Bone marrow (tissue), 2 donors: ENCODE data around the gene PRICKLE2.

Source experiments
- DNase-seq, 2 donors: peaks; one replicate each; lab custom pipeline; 2025; lab: John Stamatoyannopoulos, UW

Gene PRICKLE2

DNA sequence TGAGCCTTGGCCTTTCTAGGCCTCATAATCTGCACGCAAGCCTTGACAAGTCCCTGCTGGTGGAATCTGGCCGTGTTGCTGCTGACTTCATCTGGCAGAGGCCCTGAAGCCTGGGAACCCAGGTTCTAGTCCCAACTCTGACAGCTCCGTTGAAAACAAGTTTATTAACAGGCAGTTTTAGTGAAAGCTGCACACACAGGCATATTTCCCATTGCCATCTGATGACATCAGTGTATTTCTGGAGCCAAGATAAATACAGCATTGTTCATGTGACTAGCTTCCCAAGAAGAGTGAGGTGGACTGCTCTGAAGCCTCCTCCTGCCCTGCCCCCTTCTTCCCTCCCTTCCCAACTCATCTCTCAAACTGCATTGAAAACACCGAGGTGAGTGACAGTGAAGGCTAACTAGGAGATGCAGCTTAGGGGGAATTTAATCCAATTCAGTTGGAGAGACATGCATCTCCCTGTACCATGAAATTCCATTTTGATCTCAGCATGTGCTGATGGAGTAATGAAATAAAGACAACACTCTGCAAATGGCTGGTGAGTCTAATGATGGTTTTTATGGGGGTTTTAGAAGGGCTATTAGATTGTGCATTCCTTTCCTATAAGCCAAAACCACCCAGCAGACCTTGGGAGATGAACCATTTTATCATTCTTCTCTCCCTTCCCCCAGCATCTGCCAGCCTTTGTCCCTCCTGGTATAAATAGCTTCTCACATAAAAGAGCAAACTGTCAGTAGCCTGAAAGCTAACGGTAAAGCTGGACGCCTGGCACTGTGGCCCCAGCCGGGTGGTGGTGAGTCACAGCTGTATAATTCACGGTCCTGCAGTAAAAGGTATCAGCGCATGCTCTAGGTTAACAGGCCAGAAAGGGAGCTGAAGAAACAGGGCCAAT lies 38.0 kb downstream of the PRICKLE2 start:
- no peak for DNase-seq

GRCh38 chr3:64186667-64187064 lies 38.6 kb downstream of the PRICKLE2 start:
- DNase-seq, result no peak

DNA sequence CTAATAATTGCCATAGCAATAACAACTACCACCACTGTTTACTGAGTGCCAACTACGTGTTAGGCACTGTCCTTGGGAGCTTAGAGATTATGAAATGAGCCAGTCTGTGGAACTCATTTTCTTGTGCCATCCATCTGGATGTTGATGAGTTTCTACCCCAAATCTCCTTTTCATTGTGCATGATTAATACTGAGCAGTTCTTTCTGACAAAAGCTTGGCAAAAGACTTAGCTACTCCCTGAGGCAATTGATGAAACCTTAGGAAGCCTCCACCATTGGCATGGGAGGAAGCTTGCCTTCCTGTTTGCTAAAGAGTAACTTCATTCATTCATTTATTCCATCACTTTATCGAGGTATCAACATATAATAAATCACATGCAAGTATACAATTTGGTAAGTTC lies 39.8 kb downstream of the PRICKLE2 start:
- no peak for DNase-seq

DNA sequence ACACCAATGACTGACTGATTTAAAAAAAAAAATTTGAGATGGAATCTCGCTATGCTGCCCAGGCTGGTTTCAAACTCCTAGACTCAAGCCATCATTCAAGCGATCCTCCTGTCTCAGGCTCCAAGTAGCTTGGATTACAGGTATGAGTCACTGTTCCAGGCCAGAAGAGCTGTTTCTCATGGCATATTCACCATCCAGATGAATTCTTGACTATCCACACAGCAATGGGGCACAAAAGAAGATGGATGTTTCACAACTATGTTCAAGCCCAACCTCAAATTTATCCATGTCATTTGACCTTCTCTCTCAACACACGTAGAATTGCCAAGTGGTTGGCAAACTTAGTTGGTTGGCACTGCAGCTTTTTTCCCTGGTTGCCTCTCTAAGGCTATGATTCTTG lies 40.6 kb downstream of the PRICKLE2 start:
- DNase-seq, result no peak

DNA sequence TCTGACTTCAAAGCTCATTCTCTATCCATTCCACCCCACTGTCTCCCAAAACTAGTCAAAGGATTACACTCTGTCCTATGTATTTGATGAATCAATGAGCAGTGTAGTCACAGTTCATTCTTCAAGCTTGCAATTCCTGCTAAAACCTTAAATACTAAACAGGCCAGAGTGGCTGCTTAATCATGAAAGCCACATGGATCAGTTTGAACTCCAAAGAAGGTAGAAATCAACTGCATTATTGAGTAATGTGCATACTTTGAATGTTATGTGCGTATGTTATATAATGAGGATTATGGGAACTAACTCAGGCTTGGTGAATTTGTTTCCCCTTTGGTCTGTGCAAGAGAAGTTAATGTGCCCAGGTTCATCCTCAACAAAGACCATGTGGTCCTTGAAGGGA lies 45.4 kb downstream of the PRICKLE2 start:
- DNase-seq, result no peak

- no peak for DNase-seq
Observed at GRCh38 chr3:64179249-64179648, 46.0 kb downstream of the PRICKLE2 start.

- no peak for DNase-seq
Observed at GRCh38 chr3:64178419-64178818, 46.8 kb downstream of the PRICKLE2 start.

DNA sequence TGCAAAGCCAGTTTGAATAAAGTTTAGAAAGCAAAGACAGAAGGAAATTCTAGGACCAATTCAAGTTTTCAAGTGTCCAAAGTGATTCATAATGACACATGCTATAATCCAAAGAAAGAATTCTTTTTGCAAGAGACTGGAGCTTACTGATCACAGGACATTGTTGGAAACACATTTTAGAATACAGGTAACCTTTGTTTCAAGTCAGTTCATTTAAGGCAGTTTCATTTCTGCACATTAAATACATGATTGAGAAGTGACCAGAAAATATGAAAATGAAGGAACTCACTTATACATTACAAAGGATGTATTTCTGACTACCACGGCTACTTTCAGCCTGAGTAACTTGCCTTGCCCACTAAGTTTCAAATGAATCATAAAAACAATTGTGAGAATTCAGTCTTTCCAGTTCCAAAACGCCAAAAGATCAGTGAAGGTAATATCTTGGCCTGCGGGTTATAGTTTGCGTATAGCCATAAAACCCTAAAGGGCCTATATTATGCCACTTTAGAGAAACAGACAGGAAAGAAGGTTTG lies 48.7 kb downstream of the PRICKLE2 start:
- DNase-seq, result no peak

- no peak for DNase-seq
Observed at GRCh38 chr3:64174328-64174727, 50.9 kb downstream of the PRICKLE2 start.

DNA sequence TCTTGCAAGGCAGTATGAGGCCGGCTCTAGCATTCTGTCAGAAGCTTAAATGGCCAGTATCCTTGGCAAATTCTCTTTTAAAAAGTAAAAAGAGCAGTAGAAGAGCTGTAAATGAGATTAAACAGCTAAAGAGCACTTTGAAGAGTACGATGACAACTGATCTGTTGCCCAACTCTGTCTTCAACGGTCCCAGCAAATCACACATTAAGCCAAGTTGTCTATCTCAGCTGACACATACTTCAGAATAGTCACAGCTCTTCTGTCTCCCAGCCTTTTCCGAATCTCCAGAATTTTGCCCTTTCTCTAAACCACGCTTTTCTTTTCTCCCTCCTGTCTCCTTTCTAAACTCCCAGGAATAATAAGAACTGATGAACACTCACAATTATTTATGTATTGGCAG lies 51.7 kb downstream of the PRICKLE2 start:
- DNase-seq, result no peak

DNA sequence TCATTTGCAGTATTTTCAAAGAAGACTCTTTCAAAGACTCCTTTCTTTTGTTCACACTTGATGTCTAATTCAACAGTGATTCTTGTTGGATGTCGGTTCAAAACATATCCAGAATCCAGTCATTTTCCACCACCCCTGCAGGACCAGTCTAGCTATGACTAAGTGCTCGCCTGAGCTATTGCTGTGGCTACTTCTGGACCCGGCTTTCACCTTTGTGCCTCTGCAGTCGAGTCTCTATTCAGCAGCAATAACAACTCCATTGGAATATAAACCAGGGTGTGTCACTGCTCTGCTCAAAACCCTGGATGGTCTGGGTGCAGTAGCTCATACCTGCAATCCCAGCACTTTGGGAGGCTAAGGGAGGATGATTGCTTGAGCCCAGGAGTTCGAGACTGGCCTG lies 55.0 kb downstream of the PRICKLE2 start:
- no peak for DNase-seq

DNA sequence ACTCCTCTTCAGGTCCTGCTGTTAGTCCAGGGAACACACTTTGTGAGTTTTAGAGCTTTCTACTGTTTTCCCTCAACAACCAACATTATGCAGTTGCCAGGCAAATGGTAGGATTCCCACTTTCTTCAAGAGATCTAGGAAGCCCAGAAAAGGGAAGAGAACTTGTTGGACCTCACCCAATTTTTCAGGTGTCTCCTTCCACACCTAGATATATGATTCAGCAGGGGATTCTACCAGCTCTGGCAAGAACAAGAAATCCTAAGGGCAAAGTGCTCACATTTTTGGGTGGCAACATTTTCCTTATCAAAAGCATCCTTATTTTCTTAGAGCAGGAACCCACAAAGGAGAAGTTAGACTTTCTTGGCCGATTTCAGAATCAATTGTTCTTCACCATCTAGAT lies 57.4 kb downstream of the PRICKLE2 start:
- no peak for DNase-seq

- no peak for DNase-seq
Observed at GRCh38 chr3:64167351-64167750, 57.9 kb downstream of the PRICKLE2 start.

DNA sequence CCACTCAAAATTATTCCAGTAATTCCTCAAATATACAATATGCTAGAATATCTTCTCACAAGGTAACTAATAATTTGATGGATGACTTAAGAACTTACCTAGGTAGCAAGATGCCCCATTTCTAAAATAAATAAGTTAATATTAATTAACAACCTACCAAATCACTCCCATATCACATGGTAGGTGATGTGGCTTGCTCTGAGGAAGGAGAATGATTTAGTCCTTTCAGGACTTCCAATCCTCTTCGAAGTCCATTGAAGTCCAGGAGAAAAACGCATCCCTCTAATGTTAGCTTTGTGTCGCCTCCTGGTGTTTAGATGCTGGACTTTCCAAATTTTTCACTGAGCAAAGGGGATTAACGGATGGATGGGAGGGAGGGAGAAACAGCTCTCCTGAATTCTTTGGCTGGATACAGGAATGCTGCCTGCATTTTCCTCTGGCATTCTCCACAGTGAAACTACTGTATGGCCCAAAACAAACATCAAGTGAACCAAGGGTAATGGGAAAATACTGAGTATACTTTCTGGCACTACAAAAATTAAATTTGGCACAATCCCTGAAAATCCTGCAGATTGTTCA lies 58.6 kb downstream of the PRICKLE2 start:
- no peak for DNase-seq

GRCh38 chr3:64164349-64164748 lies 60.9 kb downstream of the PRICKLE2 start:
- DNase-seq, result no peak

DNA sequence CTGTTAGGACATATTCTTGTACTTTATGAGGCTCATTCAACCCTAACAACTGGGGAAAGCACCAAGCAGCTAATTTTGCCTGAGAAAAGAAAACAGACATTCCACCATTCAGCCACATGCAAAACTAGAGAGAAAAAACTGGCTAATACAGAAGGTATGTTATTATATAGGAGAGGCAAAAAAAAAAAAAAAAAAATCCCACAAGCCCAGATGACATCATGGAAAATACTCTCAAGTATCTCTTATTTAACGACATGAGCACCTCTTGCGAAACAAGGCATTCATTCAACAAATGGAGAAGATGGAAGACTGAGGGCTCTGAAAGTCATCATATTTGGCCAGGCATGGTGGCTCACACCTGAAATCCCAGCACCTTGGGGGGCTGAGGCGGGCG lies 61.5 kb downstream of the PRICKLE2 start:
- no peak for DNase-seq

DNA sequence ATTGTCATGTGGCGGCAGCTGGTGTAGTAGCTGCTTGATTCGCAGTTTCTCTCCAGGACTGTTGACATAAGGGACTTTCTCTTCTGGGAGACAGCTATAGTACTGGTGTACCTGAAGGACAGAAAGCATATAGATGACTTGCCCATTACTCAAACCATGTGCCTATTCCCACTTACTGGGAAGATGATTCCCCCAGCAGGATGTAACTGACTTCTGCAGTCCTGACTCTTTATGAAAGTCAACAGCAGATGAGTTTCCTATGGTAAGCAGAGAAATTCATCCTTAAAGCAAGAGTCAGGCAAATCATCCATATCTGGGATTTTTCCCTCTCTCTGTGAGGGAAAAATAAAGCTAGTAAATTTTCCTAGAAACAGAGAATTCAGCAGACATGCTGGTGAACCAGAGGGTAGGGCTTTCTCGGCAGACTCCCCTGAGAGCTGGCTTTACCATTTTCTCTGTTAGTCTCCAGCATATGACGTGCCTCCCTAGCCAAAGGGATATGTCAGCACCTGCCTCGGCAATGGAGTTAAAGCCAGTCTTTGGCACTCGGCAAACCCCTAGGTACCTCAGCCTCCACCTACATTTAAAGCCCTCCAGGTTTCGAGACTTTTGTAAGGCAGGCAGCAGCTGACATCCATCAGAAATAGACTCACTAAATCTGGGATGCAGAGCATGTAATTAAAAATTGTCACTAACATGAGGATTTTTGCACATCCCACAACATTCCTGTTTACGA lies 62.1 kb downstream of the PRICKLE2 start:
- DNase-seq, result no peak

DNA sequence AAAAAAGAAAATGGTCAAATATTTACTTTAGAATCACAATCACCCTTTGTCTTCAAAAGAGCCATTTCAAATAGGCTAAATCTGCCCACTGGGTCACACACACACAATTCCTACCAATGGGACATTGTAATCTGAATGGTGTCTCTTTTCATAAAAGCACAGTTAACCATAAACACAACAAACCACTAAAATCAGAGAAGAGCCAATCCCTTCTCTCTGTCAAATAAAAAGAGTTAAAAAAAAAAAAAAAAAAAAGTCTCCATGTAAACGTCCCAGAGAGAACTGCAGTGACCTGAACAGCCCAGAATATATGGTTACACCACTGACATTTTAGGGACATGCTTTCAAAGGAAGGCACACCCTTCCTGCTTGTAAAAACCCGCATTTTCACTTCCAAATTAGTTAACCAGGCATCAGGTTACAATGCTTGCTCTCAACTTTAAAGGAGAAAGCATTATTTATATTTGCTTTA lies 63.7 kb downstream of the PRICKLE2 start:
- no peak for DNase-seq

DNA sequence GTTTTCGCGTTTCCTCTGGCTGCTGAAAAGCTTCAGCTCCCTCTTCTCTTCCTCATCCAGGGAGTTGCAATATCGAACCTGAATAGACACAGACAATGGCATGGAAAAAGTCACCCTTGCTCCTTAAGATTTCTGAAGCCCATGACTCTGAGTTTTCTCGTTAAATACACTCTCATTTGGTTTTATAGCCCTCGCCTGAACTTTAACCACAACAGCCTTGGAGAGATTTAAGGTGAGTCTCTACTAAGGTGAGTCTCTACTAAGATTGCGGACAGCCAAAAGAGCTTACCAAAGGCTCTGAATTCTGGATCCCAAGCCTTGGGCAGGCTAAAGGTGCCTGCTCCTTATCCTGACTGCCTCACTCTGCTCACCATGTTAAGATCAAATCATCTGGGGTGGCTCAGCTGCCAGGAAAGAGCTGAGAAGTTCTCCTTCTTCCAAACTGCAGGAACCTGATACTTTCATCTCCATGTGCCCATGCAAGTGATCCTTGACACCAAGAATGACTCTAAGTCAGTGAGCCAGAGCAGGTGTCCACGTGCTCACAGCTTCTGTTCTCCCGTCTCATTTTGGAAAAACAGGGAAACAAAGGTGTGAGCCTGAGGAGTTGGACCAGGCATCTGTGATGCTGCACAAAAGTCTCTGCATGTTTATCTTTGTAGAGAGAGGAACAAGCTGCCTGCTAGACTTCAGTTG lies 65.1 kb downstream of the PRICKLE2 start:
- no peak for DNase-seq

DNA sequence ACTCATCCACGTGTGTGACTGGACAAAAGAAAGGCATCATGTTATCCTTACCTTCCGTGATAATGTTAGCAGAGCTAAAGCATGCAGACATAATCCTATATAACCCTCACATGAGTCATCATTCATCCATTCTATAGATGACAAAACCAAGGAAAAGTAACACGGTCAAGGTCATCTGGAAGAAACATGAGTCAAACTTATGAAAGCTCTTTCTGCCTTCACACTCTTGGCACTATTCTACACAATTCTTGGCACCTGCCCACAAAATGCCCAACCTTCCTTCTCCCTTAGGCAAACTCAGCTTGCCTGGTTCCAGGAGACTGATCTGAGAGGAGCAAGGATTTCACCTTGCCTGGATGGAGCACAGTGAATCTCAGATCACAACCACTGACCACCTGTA lies 66.9 kb downstream of the PRICKLE2 start:
- no peak for DNase-seq

DNA sequence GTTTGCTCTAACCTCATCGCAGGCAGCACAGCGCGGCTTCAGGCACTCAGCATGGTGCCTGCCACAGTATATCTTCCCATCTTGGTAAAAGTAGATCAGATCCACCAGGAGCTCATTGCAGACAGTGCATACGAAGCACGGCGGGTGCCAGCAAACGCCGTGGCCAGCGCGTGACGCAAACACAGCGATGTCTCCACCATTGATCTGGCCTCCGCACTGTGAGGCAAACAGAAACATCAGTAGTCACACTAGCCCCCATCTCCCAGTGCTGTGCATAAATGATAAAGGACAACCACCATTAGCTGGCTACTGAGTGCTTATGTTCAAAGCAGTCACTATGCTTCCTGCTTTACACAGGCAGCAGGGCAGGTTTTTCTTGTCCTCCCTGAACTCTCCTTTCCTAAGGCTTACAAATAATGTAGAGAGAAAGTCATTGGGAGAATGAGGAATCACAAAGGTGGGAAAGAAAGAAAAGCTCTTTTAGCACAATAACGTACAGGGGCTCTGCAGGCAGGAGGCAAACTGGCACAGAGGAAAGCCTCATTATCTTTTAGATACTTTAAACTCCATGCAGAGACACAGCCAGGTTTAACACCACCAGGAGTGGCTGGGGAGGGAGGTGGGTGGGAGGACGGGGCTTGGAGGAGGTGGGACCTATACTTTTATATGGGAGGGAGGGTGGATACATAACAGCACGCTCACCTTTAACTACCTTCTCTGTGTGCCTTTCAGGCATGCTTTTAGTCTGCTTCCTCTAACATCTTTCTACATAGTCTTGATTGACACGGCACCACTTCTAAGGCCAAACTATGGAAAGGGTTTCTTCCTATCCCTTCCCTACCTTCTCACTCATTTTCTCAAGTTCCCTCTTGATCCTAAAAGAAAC lies 67.9 kb downstream of the PRICKLE2 start:
- DNase-seq, result no peak
